GM21717 (cell line): ENCODE measurements around the gene NAV3.
A peak's percentile ranks its signal among the peaks of the same experiment; 100 is the strongest.

Experiments
- ATAC-seq: cut with Tn5 transposase; IDR thresholded peaks from one replicate; pipeline ENCODE4 v1.9.1; 2021; ENCODE audit warnings: mild to moderate bottlenecking, moderate library complexity; ENCODE audit not compliant: unreplicated experiment

The NAV3 gene

DNA sequence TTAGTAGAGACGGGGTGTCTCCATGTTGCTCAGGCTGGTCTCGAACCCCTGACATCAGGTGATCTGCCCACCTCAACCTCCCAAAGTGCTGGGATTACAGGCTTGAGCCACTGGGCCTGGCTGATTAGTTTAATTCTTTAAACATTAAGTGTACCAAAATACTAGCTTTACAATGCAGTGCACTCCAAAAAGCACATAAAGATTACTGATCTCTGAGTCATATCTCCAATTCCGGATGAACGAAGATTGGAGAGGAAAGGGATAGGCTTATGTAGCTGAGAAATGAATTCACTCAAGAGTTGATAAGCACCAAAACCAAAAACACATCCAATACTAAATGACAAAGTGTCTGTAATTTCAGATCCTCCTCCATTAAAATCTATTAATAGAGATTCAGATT lies 15.1 kb downstream of the NAV3 start:
- ATAC-seq = no peak

DNA sequence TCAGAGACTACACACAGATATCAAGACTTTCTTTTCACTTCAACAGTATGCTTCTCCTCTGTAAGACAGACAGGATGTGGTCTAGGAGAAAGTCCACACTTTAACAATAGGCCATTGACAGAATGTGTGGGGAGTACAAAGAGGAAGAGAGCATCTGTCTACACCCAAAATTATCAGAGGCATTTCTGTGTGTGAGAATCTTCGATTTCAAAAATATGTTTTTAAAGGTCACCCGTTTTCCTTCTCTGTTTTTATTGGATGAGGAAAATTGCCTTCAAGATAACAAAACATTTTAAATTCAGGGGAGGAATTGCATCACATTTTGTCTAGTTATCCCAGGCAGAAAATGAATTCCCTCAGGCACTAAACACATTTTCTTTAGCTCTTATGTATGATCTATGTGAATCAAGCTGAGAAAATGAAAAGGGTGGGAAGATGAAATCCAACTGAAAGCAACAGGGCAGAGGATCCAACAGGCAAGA lies 16.4 kb downstream of the NAV3 start:
- ATAC-seq = peak; percentile 96

DNA sequence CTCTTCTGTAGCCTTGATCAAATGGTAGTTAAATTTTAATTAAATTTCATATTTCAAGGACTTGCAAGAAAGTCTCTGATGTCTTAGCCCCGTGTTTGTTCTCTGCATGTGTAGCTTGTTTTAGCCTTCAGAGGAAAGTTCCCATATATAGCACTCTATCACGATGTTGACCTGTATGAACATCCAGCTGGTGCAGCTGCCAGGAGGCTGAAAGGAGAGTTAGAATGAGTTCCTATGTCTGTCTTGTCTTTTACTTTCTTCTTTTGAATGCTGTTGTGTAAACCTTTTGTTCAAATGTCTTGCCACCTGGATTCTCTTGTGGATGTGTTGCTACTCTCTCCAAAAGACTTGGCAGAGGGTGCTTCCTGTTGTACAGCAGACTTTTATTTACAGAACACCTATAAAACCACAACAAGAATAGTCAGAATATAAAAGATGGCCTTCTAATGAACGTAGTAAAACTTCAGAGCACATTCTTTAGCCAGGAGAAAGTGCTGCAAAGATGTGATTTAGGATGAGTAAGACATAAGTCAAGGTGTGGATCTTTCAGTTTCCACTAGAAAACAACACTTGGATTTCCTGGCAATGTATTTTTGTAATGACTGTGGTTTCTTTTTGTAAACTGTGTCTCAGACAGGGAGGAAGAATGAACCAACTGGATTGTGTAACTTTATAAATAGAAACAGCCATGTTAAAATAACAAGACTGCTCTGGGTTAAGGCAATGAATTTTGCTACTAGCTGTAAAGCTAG lies 17.2 kb downstream of the NAV3 start:
- no peak for ATAC-seq

DNA sequence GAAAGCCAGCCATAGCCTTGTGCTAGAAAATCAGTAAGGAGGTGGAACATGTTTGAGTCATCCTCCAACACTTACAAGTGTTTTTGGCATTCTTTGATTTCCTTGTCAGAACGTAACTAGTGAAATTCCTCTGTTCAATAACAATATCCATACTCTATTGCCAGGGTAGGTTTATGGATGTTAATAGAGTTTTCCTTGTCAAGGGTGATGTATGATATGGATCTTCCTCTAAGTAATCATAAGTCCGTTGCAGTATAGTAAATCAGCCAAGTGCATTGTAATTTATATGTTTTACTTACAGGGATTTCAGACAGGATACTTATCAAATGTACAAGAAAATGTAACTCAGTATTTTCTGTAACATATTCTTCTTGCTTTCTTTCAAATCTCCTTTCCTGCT lies 19.4 kb downstream of the NAV3 start:
- no peak for ATAC-seq

DNA sequence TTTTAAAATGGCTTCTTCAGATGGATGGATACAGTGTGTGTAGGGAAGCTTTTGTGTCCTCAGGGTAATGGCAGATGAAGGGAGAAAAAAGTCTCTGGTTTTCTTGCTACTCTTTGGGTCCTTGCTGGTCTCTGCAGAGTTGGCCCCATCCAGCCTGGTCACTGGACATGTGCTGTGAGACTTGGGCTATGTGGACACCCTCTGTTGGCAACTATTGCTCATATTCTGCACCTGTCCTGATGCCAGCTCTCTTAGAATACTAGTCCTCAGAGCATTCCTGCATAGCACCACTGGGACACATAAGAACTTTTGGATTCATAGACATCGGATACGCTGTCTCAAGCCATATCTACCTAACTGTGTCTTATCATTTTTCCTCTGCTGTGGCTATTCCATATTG lies 20.0 kb downstream of the NAV3 start:
- ATAC-seq = no peak

DNA sequence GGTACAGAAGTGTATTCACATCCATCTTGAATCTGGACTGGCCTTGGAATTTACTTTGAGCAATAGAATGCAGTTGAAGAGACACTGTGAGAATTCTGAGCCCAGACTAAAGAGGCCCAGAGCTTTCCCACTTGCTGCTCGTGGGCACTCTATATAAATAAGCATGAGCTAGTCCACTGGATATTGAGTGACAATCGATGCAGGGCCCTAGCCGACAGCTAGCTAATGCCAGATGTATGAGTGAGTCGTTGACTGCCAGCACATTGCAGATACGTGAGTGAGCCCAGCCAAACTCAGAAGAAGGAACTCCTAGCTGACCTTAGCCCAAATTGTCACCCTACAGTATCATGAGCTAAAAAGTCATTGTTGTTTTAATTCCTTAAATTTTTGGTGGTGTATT lies 24.9 kb downstream of the NAV3 start:
- no peak for ATAC-seq

DNA sequence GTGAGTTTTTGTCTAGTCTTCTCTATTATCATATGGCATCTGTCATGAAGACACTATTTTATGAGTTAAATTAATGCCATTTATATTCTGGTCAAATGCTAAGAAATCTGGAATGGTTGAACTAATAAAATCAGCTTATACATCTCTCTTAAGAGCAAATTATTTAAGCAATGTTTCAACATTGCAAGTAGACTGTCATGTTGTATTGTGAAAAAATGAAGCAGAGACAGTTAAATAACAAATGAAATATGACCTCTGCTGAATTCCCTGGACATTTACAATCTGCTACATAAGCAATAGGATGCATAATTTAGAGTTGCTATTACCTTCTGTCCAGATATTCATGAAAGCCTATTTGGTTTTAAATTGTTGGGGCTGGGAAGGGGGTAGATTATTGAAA lies 30.6 kb downstream of the NAV3 start:
- ATAC-seq = no peak

DNA sequence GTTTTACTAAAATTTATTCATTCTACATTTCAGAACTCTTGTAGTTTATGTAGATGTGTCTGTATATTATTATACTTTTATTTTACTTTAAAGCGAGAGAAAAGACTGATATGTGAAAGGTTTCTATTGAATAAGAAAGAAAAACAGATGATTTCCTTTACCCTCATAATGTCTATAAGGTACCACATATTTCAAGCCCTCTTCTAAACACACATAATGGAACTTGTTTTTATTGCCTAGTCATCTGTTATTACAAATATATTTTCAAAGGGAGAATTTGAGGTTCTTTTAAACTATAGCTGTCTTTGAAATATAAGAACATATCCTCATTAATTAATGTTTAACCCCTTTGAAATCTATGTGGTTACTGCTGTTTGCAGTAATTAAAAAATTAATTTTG lies 34.5 kb downstream of the NAV3 start:
- ATAC-seq = no peak

DNA sequence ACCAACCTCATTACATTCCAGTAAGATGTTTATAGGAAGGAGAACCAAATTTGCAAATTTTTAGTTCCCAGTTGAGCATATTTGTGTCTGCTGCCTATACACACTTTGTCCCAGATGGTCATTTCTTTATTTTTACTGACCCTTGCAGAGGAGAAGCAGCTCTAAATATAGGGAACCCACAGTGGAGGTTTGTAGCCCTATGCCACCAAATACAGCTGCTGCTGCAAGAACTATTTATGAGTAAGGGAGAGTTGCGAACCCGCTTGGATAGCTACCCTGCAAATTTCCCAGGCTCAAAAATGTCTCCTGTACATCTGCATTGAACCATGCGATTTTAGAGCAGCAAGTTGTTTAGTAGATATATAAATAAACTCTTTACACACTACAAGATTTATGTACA lies 48.2 kb downstream of the NAV3 start:
- ATAC-seq = no peak

DNA sequence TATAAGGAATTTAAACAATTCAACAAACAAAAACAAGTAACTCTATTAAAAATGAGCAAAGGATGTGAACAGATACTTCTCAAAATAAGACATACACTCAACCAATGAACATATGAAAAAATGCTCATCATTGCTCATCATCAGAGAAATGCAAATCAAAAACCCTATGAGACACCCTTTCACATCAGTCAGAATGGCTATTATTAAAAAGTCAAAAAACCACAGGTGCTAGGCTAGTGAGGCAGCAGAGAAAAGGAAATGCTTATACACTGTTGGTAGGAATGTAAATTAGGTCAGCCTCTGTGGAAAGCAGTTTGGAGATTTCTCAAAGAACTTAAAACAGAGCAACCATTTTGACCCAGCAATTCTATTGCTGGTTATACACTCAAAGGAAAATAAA lies 52.0 kb downstream of the NAV3 start:
- peak; percentile 59 for ATAC-seq

DNA sequence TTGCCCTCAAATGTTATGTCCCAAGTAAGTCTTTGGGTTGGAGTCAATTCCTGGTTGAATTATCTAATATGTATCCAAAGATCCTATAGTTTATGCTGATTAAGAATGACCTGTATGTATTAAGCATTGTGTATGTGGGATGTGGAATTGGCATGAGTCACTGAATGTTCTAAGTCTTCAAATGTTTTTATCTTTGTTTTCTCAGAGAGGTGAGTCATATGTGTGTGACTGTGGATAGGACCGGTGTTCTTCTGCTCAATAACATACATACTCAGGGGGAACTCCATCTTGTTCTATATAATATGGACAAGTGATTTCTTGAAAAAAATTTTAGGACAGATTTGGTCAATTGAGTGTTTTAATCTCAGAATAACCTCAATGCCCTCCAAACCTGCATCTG lies 57.9 kb downstream of the NAV3 start:
- no peak for ATAC-seq

DNA sequence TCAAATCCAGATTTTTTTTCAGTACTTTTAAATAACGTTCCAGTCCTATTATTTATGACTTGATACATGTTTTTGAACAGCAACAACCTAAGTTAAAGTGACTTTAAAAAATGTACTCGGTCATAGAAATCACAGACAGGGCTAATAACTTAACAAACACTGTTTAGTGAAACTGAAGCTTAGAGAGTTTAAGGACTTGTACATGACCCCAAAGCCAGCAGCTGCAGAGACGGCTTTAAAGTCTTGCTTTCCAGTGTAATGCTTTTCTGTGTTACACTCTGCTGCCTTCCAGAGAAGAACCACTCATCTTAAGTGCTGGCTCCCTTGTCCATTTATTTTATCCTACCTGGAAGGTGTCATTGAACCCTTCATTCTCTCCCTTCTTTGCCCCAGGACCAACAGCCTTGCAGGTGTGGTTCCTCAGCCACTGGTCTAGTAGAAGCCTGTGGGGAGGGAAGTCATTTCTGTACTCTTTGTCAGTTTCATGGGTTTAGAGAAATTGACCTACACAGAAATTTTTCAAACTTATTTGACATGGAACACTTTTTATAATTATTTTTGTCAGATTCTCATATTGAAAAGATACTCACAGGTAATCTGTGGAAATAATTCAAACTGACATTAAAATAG lies 60.9 kb downstream of the NAV3 start:
- ATAC-seq = no peak

DNA sequence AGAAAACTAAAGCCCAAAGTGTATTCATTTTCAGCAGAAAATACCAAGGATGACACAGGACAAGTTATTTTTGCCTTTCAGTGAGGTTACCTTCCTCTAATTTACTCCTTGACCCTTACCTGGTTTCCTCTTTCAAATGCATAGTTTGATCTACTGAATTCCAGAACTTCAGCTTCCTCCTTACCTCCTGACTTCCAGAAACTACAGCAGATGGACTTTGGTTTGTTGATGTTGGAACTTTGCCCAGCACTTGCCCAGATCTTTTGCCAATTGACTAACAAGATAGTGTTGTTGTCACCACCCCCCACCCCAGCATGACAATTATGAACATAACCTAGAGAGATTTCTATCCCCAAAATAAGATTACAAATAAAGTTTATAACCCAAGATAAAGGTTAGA lies 63.2 kb downstream of the NAV3 start:
- ATAC-seq = no peak

DNA sequence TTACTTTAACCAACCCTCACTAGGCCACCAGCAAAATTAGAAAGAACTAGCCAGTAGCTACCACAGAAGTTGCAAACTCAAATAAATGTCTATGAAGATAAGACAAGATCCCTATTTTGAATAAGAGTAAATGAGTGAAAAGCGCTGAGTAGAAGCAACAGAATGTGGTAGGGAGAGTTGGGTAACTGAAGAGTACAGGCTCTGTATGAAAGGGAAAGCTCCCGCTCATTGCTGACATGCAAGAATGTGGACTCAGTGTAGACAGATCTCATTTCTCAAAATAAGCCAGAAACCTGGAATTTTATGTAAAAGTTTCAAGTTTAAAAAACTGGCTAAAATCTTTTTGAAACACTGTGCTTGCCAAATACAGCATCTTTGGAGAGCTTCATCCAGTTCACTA lies 63.9 kb downstream of the NAV3 start:
- ATAC-seq = no peak

DNA sequence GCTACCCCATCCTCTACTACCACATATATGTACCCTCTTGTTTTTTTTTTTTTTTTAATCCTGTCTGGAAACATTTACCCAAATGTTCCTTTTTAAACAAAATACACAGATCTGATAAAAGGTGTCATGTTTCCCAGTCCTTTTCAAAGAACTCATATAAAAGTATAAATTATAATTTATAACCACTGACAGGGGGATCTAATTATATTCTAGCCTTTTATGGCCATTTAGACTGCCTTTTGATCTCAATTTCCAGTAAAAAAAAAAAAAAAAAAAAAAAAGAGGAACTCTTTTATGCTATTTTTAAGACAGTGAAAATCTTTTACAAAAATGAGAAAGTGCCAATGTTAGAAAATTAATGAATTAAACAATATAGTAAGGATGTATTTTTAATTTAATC lies 65.0 kb downstream of the NAV3 start:
- no peak for ATAC-seq

DNA sequence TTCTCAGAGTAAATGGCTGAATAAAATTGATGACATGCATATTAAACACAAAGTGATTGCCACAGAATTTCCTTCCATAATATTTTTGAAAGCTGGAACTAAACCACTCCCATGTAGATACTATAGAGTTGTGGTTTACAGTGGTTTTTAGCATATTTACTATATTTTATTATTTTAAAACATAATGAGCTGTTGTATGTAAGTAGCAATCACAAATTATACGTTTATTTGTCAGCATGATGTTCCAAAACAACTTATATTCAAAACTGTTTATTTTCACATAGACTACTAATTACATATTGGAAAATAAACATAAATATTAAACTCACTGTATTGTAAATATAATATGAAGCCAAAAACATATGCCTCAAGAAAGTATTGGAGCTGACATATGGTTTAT lies 77.2 kb downstream of the NAV3 start:
- ATAC-seq = no peak

DNA sequence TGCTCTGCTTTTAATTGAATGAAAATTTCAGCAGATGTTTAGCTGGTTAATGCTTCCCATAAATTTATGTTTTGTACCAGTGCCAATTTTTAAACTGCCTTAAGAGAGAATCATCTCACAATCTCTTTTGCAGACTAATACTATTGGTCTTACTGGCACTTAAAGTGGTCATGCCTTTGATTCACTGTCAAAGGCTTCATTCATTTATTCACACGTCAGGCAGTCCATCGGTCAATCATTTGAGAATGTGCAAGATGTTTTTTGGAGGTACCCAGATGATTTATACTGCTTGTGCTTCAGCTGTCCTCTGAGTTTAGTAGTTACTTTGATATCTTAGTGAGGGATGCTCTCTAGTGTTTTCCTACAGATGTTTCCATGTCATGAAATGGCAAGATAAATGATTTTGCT lies 83.4 kb downstream of the NAV3 start:
- ATAC-seq = no peak

DNA sequence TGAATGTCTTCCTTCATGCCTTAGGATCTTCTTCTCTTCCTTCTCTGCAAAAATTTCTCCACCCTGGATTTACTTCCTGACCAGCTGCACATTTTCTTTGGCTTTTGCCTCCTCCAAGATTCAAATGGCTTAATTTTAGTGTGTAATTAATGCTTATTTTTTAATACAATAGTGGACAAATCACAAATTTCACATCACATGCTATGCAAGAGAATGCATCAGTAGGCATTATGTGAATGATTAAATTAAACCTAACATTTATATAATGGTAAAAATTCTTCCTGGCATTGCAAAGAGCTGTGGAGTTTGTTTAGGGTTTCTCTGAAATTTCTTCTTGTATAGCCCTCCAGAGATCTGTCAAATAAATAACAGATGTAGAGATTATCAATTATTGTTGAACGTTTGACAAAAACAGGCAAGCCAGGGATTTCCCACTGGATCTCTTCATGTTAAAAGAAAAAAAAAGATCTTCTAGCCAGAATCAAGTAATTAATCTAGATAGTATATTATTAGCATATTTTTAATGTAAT lies 84.4 kb downstream of the NAV3 start:
- no peak for ATAC-seq

DNA sequence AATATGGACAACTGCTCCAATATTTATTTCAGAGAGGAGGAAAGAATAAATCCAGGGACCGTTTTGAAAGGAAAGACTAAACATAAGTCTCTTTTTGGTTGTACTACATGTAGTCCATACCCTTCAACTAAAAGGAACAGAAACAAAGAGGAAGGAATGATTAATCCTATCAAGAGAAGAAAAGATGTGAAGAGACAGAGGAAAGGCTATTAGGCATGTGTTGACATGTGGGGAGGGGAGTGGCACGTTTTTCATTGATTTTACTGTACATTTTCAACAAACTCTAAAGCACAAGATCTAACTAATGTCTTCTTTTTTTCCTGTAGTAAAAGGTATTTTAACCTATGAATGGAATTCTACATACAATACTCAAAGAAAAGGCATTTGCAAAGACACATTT lies 85.6 kb downstream of the NAV3 start:
- ATAC-seq = no peak

DNA sequence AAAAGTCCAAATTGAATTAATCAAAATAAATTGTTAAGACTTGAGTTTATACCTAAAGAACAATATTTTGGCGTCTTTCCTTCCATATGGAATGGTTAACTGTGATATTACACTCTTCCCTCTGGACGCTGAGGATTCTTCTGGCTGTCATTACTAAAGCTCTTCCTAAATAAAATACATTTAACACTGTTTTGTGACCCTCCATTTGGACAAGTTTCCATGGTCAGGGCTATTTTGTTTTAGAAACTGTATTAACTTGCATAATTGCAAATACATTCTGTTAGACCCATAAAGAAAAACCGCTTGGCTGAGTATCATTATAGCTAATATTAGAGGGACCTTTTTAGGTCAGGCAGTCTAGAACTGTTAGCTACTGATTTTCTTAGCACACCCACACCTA lies 87.4 kb downstream of the NAV3 start:
- no peak for ATAC-seq

DNA sequence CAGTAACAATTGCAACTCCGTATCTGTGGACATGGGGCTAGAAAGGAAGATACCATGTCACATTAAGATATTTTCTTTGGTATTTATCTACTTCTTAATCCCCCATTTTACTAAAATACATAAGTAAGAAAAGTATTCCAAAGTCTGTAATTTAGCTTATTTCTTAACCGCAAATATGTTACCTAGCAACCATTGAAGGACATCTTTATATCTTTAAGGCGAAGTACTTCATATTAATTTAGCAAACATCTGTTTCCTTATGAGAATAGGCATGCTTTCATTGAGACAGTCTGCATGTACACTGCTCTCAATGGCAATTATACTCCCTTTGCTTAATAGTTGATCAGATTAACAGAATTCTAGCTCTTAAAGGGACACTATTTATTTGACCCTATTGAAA lies 88.8 kb downstream of the NAV3 start:
- no peak for ATAC-seq

DNA sequence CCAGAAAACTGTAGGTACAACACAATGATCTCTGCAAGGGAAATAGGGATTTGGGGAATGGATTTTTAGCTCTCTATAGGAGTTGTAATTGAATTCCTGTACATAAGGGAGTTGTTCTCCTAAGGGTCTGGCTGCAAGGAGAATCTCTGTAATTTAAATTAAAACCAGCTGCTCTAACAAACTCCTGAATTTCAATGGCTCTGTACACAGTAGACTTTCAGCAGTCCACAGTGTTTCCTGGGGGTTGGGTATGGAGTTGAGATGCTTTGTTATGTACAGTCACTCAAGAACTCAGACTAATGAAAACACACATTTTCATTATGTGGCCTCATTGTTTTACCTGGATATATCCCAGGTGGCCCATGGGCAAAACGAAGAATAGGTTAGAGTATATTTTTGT lies 93.2 kb downstream of the NAV3 start:
- no peak for ATAC-seq

DNA sequence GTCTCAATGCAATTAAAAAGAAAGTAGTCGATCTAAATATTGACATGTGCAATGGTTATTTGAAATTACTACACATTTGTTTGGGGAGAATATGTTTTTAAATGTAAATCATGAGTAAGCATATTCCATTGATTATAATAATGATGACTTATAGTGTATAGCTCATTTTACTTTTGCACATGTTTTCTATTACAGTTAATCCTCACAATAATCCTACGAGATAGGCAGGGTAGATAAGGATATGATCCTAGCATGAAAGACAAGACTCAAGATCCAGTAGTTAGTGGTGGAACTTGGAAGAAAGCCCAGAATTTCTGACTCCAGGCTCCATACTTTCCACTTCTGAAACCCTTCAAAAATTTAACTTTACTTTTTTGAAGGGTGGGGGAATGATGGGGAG lies 94.0 kb downstream of the NAV3 start:
- ATAC-seq = no peak
